Liver (tissue), 9 donors: ENCODE results near the gene PMPCB. TPM values are rescaled to one million over a fixed set of nuclear protein-coding genes. Genes with fewer than 3 reads are reported as not detected.

Experiments used
- DNase-seq: peaks from one replicate; pipeline ENCODE4 v3.0.0-alpha.2; 2017; ENCODE audit warnings: low spot score
- H3K27ac ChIP-seq, 2 donors: one replicate each; pipeline ENCODE4 v1.7.0; 2013; ENCODE audit warnings: inconsistent platforms in 2 of 2, low read length in 2 of 2, control low read depth in 1 of 2, low read depth in 1 of 2, mild to moderate bottlenecking in 1 of 2
- H3K27me3 ChIP-seq, 4 donors: one replicate each; pipeline versions ENCODE4 v1.6.1 to v1.7.0; 2013; ENCODE audit warnings: low read length in 3 of 4, inconsistent platforms in 1 of 4, mild to moderate bottlenecking in 1 of 4, moderate library complexity in 1 of 4; ENCODE audit not compliant: control insufficient read depth in 4 of 4, insufficient read depth in 4 of 4
- H3K36me3 ChIP-seq, 4 donors: one replicate each; pipeline versions ENCODE4 v1.6.1 to v1.7.0; 2013; ENCODE audit warnings: low read length in 3 of 4, mild to moderate bottlenecking in 3 of 4, low read depth in 1 of 4, moderate library complexity in 1 of 4; ENCODE audit not compliant: control insufficient read depth in 4 of 4, insufficient read depth in 3 of 4
- H3K4me1 ChIP-seq, 4 donors: one replicate each; pipeline versions ENCODE4 v1.6.1 to v1.7.0; 2013; ENCODE audit warnings: low read length in 3 of 4, mild to moderate bottlenecking in 3 of 4, moderate library complexity in 1 of 4; ENCODE audit not compliant: control insufficient read depth in 4 of 4, insufficient read depth in 4 of 4
- H3K4me3 ChIP-seq, 3 donors: one replicate each; pipeline versions ENCODE4 v1.6.1 to v1.7.0; 2013; ENCODE audit warnings: low read length in 3 of 3, control low read depth in 1 of 3, low read depth in 1 of 3, mild to moderate bottlenecking in 1 of 3
- H3K9ac ChIP-seq, 2 donors: one replicate each; pipeline ENCODE4 v1.7.0; 2013; ENCODE audit warnings: low read length in 2 of 2, mild to moderate bottlenecking in 2 of 2, moderate library complexity in 2 of 2, control low read depth in 1 of 2, low read depth in 1 of 2
- H3K9me3 ChIP-seq, 4 donors: one replicate each; pipeline versions ENCODE4 v1.6.1 to v1.7.0; 2013; ENCODE audit warnings: low read length in 3 of 4; ENCODE audit not compliant: control insufficient read depth in 4 of 4
- CTCF ChIP-seq: fragments of 150-350 bp; IDR thresholded peaks from 2 replicates; pipeline ENCODE4 v1.5.1; 2017; ENCODE audit warnings: improper control_type of control experiment, low read depth, low read length; ENCODE audit not compliant: missing input control
- EGR1 ChIP-seq, 2 donors: IDR thresholded peaks; 2 replicates each; pipeline ENCODE4 v1.6.1; 2016 to 2018; ENCODE audit warnings: antibody characterized with exemption in 2 of 2, low read depth in 2 of 2
- FOXA1 ChIP-seq: IDR thresholded peaks from 2 replicates; pipeline ENCODE4 v1.6.1; 2016; ENCODE audit warnings: antibody characterized with exemption
- FOXA2 ChIP-seq: IDR thresholded peaks from 2 replicates; pipeline ENCODE4 v1.6.1; 2016; ENCODE audit warnings: antibody characterized with exemption
- GABPA ChIP-seq, 2 donors: IDR thresholded peaks in 1 of 2; conservative IDR thresholded peaks in 1 of 2; 2 replicates each; pipeline ENCODE4 v1.6.1; 2016; ENCODE audit warnings: antibody characterized with exemption in 2 of 2, mild to moderate bottlenecking in 1 of 2, moderate library complexity in 1 of 2
- HNF4A ChIP-seq, 2 donors: conservative IDR thresholded peaks; 2 replicates each; pipeline ENCODE4 v1.6.1; 2016; ENCODE audit warnings: antibody characterized with exemption in 2 of 2, mild to moderate bottlenecking in 2 of 2
- HNF4G ChIP-seq: IDR thresholded peaks from 2 replicates; pipeline ENCODE4 v1.6.1; 2016; ENCODE audit warnings: antibody characterized with exemption
- JUND ChIP-seq, 2 donors: IDR thresholded peaks; 2 replicates each; pipeline ENCODE4 v1.6.1; 2016; ENCODE audit warnings: antibody characterized with exemption in 2 of 2
- MAX ChIP-seq: IDR thresholded peaks from 2 replicates; pipeline ENCODE4 v1.6.1; 2016; ENCODE audit warnings: antibody characterized with exemption
- NR2F2 ChIP-seq: IDR thresholded peaks from 2 replicates; pipeline ENCODE4 v1.6.1; 2016; ENCODE audit warnings: antibody characterized with exemption
- RAD21 ChIP-seq, 2 donors: IDR thresholded peaks; 2 replicates each; pipeline ENCODE4 v1.6.1; 2016; ENCODE audit warnings: antibody characterized with exemption in 2 of 2, mild to moderate bottlenecking in 2 of 2
- RXRA ChIP-seq, 2 donors: IDR thresholded peaks; 2 replicates each; pipeline ENCODE4 v1.6.1; 2017 to 2018; ENCODE audit warnings: antibody characterized with exemption in 2 of 2, mild to moderate bottlenecking in 1 of 2
- SP1 ChIP-seq: IDR thresholded peaks from 2 replicates; pipeline ENCODE4 v1.6.1; 2018; ENCODE audit warnings: antibody characterized with exemption, mild to moderate bottlenecking
- TAF1 ChIP-seq: conservative IDR thresholded peaks from 2 replicates; pipeline ENCODE4 v1.6.1; 2016; ENCODE audit warnings: antibody characterized with exemption, mild to moderate bottlenecking
- YY1 ChIP-seq: IDR thresholded peaks from 2 replicates; pipeline ENCODE4 v1.6.1; 2016; ENCODE audit warnings: antibody characterized with exemption, mild to moderate bottlenecking
- ZBTB33 ChIP-seq: IDR thresholded peaks from 2 replicates; pipeline ENCODE4 v1.6.1; 2016; ENCODE audit warnings: antibody characterized with exemption
- WGBS: extraction: QIAGEN DNeasy Blood & Tissue Kit; methylation state at CpG from one replicate; pipeline ENCODE4 v1.1.7; 2013; 5-methylcytosine and 5-hydroxymethylcytosine counted together
- polyA plus RNA-seq, 2 donors: library from polyadenylated mRNA; stranded (reverse) in 1 of 2; unstranded in 1 of 2; fragments of 200-250 nt in 1 of 2; fragments of >200 nt in 1 of 2; fragmentation: Nextera tagmentation in 1 of 2; extraction: Ambion mirVana in 1 of 2; gene quantifications; one replicate each; pipeline versions ENCODE4 v1.2.1 to v1.2.3, GENCODE V29; 2013 to 2015
- total RNA-seq, 2 donors: library from RNA; depleted of rRNA; stranded (reverse); fragments of >200 nt; gene quantifications; one replicate each; pipeline ENCODE4 v1.2.3, GENCODE V29; 2014
- TF ChIP-seq, protein P1 (sequence below): IDR thresholded peaks from 2 replicates; pipeline ENCODE4 v1.6.1; 2016; ENCODE audit warnings: antibody characterized with exemption
- TF ChIP-seq, protein P2 (sequence below): IDR thresholded peaks from 2 replicates; pipeline ENCODE4 v1.6.1; 2016; ENCODE audit warnings: antibody characterized with exemption, mild to moderate bottlenecking
- donor health status: healthy.
- donor health status: healthy.
- donor health status: healthy.
- donor health status: healthy.
- donor health status: healthy.

PMPCB gene
- total and polyA plus RNA-seq, 4 donors: 43.3 to 59.9 (median 53.7) TPM

GRCh38 chr7:103297837-103298179 is 573 bp downstream of the PMPCB start:
- H3K9me3 ChIP-seq: no peaks in the 10 kb centered on the region
- peak overlapping the region; percentile 61 to 89 for H3K9ac ChIP-seq
- no peaks in the 10 kb centered on the region for H3K27me3 ChIP-seq
- H3K36me3 ChIP-seq: peaks cover 0 to 28% (median 25%) of the 10 kb centered on the region in 4 donors
- no peak for DNase-seq
- H3K4me3 ChIP-seq: peak overlapping the region; percentile 66 to 86 (median 82)
- peaks cover 1 to 21% (median 18%) of the 10 kb centered on the region in 4 donors for H3K4me1 ChIP-seq
- under 1% methylated on average over 7 of the region's 7 CpGs for WGBS
- peak overlapping the region; percentile 93 to 95 for H3K27ac ChIP-seq
- no peak for TF ChIP-seq MAX

DNA sequence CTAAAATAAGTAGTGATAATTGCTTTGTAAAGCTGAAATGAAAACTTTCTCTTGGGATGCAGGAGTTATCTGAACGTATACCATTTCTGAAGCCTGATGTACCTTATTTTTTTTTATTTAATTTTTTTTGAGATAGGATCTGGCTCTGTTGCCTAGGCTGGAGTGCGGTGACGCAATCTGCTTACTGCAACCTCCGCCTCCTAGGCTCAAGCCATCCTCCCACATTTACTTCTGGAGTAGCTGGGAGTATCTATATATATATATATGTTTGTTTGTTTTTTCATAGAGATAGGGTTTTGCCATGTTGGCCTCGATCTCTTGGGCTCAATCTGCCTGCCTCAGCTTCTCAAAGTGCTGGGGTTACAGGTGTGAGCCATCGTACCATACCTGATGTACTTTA is 2.4 kb downstream of the PMPCB start:
- H3K36me3 ChIP-seq: peaks cover 1 to 45% (median 35%) of the 10 kb centered on the region in 4 donors
- TF ChIP-seq FOXA2 (no peak), NR2F2 (no peak), MAX (no peak), HNF4A (conservative IDR thresholded peaks at IDR 0.05) (no peak), RXRA (IDR thresholded peaks at IDR 0.05) (no peak), TAF1 (no peak), ZBTB33 (no peak), GABPA (IDR thresholded peaks at IDR 0.05 in 1 of 2, conservative IDR thresholded peaks at IDR 0.05 in 1 of 2) (no peak), FOXA1 (no peak), CTCF (no peak), RAD21 (IDR thresholded peaks at IDR 0.05) (no peak), SP1 (no peak), HNF4G (no peak), EGR1 (IDR thresholded peaks at IDR 0.05; ENCODE audit: low read depth in 2 of 2) (no peak), JUND (IDR thresholded peaks at IDR 0.05) (no peak), YY1 (no peak)
- TF ChIP-seq, protein P1, sequence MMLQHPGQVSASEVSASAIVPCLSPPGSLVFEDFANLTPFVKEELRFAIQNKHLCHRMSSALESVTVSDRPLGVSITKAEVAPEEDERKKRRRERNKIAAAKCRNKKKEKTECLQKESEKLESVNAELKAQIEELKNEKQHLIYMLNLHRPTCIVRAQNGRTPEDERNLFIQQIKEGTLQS: no peak
- TF ChIP-seq, protein P2, sequence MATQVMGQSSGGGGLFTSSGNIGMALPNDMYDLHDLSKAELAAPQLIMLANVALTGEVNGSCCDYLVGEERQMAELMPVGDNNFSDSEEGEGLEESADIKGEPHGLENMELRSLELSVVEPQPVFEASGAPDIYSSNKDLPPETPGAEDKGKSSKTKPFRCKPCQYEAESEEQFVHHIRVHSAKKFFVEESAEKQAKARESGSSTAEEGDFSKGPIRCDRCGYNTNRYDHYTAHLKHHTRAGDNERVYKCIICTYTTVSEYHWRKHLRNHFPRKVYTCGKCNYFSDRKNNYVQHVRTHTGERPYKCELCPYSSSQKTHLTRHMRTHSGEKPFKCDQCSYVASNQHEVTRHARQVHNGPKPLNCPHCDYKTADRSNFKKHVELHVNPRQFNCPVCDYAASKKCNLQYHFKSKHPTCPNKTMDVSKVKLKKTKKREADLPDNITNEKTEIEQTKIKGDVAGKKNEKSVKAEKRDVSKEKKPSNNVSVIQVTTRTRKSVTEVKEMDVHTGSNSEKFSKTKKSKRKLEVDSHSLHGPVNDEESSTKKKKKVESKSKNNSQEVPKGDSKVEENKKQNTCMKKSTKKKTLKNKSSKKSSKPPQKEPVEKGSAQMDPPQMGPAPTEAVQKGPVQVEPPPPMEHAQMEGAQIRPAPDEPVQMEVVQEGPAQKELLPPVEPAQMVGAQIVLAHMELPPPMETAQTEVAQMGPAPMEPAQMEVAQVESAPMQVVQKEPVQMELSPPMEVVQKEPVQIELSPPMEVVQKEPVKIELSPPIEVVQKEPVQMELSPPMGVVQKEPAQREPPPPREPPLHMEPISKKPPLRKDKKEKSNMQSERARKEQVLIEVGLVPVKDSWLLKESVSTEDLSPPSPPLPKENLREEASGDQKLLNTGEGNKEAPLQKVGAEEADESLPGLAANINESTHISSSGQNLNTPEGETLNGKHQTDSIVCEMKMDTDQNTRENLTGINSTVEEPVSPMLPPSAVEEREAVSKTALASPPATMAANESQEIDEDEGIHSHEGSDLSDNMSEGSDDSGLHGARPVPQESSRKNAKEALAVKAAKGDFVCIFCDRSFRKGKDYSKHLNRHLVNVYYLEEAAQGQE: no peak

More for the DNA sequence above, 2.4 kb downstream of the PMPCB start:
- Histone ChIP-seq H3K27ac (no peak overlapping the region), H3K27me3 (no peaks in the 10 kb centered on the region), H3K4me1 (peaks cover 1 to 21% (median 18%) of the 10 kb centered on the region in 4 donors), H3K9me3 (no peaks in the 10 kb centered on the region), H3K9ac (no peak overlapping the region), H3K4me3 (no peak overlapping the region)
- 94% methylated on average over 6 of the region's 6 CpGs for WGBS
- DNase-seq: no peak
